DMS 273 (cell line): ENCODE measurements around the gene MAPK12.
"Not testable (repeated sequence)": the region's sequence is repeated elsewhere in the genome, so short reads cannot be mapped to it uniquely, and the experiment has no call there.

Experiments used
- DNase-seq: peaks from one replicate; lab custom pipeline; 2025; ENCODE audit not compliant: unreplicated experiment; lab: John Stamatoyannopoulos, UW

MAPK12 gene

GRCh38 chr22:50217543-50218152 is 43.8 kb downstream of the MAPK12 start:
- DNase-seq: no peak

DNA sequence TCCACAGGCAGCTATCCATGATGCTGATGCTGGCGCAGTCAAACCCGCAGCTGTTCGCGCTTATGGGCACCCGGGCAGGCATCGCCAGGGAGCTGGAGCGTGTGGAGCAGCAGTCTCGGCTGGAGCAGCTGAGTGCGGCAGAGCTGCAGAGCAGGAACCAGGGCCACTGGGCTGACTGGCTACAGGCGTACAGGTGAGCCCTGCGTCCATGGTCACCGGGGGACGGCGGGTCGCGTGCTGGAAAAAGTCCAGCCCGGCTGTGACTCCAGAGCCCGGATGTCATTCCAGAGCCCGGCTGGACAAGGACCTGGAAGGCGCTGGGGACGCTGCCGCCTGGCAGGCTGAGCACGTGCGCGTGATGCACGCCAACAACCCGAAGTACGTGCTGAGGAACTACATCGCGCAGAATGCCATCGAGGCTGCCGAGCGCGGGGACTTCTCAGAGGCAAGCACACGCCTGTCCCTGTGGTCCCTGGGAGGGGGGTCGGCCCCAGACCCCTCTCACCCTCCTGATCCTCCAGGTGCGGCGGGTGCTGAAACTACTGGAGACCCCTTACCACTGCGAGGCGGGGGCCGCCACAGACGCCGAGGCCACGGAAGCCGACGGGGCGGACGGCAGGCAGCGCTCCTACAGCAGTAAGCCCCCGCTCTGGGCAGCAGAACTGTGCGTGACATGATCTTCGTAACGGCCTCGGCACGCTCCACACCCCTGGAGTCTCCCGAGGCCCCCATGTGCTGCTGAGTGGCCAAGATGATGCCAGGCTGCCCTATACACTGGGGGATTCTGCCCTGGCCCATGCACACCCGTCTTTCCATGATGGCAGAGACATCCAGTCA is 44.6 kb downstream of the MAPK12 start:
- DNase-seq: no peak

DNA sequence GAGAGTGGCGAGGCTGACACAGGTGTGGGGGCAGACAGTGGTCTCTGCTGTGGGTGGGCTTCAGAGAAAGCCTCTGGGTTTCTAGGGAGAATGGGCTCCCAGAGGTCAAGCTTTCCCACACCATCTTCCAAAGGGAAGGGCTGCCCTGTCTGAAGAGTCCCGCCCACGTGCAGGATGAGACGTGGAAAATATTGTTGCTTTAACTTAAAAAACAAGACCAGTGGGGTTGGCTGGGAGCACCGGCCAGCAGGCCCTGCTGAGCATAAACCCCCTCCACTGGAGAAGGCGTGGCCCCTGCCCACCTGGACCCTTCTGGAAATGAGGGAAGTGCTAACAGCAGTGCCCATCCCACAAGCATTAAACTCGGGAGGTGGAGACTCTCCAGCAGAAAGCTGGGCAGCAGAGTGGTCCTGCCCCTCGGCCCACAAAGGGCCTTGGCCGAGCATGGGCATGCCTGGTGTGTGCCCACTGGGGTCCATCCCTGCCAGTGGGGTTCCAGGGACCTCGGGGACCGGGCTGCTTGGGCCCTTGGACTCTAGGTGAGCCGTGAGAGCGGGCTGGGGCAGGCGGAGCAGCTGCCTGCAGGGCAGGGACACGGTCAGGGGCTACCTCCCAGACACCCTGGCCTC is 45.3 kb downstream of the MAPK12 start:
- DNase-seq: no peak

- no peak for DNase-seq
Observed at GRCh38 chr22:50215297-50216054, 46.0 kb downstream of the MAPK12 start.

- DNase-seq: no peak
Observed at GRCh38 chr22:50213263-50213662, 48.2 kb downstream of the MAPK12 start.

- DNase-seq: no peak
Observed at GRCh38 chr22:50211147-50211546, 50.3 kb downstream of the MAPK12 start.

GRCh38 chr22:50210378-50211139 is 50.9 kb downstream of the MAPK12 start:
- no peak for DNase-seq

DNA sequence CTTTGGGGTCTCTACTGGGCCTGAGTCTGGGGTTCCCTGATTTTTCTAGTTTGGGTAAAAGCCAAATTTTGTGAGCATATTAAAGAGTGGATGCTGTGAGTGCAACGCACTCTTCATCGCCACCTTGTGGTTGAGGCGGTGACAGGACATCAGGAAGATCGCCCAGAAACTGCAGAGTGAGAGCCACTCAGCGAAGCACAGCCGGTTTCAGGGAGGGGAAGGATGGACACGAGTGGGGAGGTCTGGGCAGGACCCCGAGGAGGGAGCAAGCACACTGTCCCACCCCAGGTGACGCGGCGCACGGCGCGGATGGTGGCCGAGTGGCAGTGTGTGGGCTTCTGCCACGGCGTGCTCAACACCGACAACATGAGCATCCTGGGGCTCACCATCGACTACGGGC is 51.6 kb downstream of the MAPK12 start:
- DNase-seq: peak; percentile 78

GRCh38 chr22:50208939-50209892 is 52.3 kb downstream of the MAPK12 start:
- DNase-seq: no peak

GRCh38 chr22:50208430-50208938 is 53.0 kb downstream of the MAPK12 start:
- no peak for DNase-seq

DNA sequence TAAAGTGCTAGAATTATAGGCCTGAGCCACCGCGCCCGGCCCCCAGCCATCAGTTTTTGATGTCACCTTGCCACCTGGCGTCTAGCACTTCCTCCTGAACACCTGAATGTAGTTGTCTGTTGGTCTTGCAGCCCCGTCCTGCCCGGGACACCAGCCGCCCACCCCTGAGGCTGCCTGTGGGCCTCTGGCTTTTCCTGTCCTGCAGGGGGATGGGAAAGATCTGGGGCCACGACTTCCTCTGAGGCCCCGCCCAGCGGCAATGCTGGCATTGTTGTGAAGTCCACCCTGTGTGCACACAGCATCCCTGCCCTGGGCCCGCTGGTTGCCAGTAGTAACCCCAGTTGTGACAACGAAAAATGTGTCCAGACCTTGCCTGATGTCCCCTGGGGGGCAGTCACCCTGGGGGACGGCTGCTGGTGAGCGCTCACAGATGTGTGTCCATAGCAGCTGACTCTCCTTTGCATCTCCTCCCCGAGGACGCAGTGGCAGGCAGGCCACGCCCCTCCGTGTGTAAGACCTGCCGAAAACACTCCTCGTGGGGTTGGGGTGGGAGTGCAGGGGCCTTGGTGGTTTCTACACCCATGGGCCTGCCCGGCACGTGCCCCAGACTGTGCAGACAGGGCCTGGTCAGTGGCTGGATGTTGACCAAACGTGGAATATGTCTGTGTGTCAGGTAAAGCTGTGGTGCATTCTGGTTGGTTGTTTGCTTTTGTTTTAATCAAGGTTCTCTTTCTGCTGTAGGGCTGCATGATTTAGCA is 53.9 kb downstream of the MAPK12 start:
- no peak for DNase-seq

GRCh38 chr22:50206599-50206998 is 54.9 kb downstream of the MAPK12 start:
- peak; percentile 45 for DNase-seq

DNA sequence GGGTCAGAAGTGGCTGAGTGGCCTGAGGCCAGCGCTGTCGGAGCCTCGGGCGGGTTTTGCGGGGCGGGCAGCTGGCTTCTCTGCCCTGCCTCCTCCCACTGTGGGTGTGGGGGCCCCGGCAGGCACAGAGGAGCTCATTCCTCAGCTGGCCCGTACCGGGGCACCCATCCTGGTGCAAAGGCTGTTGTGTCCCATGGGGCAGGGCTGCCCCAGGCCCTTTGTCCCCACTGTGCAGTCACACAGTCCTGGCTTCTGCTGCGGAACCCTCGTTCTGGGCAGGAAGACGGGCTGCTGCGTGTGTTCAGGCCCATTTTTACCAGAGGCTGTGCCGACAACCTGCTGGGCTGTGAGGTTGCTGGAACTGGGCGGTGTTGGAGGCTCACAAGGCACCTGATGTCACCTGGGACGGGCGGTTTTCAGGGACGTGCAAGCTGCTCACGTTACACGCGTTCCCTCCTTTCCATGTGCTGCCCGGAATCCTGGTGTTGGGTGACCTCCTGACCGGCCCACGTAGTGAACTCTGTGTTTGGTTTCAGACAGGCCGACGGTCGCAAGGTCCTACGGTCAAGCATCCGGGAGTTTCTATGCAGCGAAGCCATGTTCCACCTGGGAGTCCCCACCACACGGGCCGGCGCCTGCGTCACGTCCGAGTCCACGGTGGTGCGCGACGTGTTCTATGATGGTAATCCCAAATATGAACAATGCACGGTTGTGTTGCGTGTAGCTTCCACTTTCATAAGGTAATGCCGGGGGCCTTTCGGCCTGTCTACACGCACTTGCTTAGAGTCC is 55.5 kb downstream of the MAPK12 start:
- DNase-seq: no peak

- DNase-seq: not testable (repeated sequence)
Observed at GRCh38 chr22:50204998-50205397, 56.5 kb downstream of the MAPK12 start.

- no peak for DNase-seq
Observed at GRCh38 chr22:50204571-50204970, 56.9 kb downstream of the MAPK12 start.

GRCh38 chr22:50203288-50203687 is 58.2 kb downstream of the MAPK12 start:
- DNase-seq: no peak
